Astrocyte (in vitro differentiated cells and primary cell): ENCODE measurements around the gene FNDC8. TPM values are rescaled to one million over a fixed set of nuclear protein-coding genes. Genes with fewer than 3 reads are reported as not detected.
A peak's percentile ranks its signal among the peaks of the same experiment; 100 is the strongest.

ENCODE experiments used
- DNase-seq: peaks from one replicate; pipeline ENCODE4 v3.0.0-alpha.2; 2010; ENCODE audit warnings: low read depth
- FAIRE-seq: peaks from 2 replicates; lab custom pipeline; 2011; peaks lifted over from hg19 to GRCh38; lab: Jason Lieb, UNC
- H2AFZ ChIP-seq: 2 replicates; pipeline ENCODE4 v1.6.0; 2012; ENCODE audit warnings: low read depth, low read length, inconsistent platforms
- H3K27ac ChIP-seq: 2 replicates; pipeline ENCODE4 v1.5.1; 2011; ENCODE audit warnings: low read depth, low read length, inconsistent platforms
- H3K27me3 ChIP-seq: 2 replicates; pipeline ENCODE4 v1.6.0; 2011; ENCODE audit warnings: low read length, inconsistent platforms; ENCODE audit not compliant: insufficient read depth
- H3K36me3 ChIP-seq: 2 replicates; pipeline ENCODE4 v1.5.1; 2011; ENCODE audit warnings: low read length, inconsistent platforms; ENCODE audit not compliant: insufficient read depth
- H3K4me1 ChIP-seq: 2 replicates; pipeline ENCODE4 v1.5.1; 2011; ENCODE audit warnings: low read length, inconsistent platforms; ENCODE audit not compliant: insufficient read depth
- H3K4me2 ChIP-seq: 2 replicates; pipeline ENCODE4 v1.6.0; 2012; ENCODE audit warnings: low read length, inconsistent platforms
- H3K4me3 ChIP-seq: 2 replicates; pipeline ENCODE4 v1.5.1; 2011; ENCODE audit warnings: low read depth, mild to moderate bottlenecking, low read length, inconsistent platforms; ENCODE audit not compliant: insufficient read depth
- H3K79me2 ChIP-seq: 2 replicates; pipeline ENCODE4 v1.6.0; 2012; ENCODE audit warnings: mild to moderate bottlenecking, low read length, inconsistent platforms; ENCODE audit not compliant: insufficient read depth
- H3K9ac ChIP-seq: 2 replicates; pipeline ENCODE4 v1.6.0; 2012; ENCODE audit warnings: mild to moderate bottlenecking, low read length, inconsistent platforms
- H3K9me3 ChIP-seq: 2 replicates; pipeline ENCODE4 v1.5.1; 2012; ENCODE audit warnings: low read depth, mild to moderate bottlenecking, low read length, inconsistent platforms; ENCODE audit not compliant: insufficient read depth
- H4K20me1 ChIP-seq: 2 replicates; pipeline ENCODE4 v1.6.0; 2012; ENCODE audit warnings: low read length, inconsistent platforms; ENCODE audit not compliant: insufficient read depth
- H3K27ac Mint-ChIP-seq: one replicate; pipeline ENCODE4 v1.8.0; 2021; ENCODE audit warnings: mild to moderate bottlenecking, mixed read lengths; ENCODE audit not compliant: unreplicated experiment
- H3K27me3 Mint-ChIP-seq: one replicate; pipeline ENCODE4 v1.8.0; 2021; ENCODE audit warnings: low read depth, mixed read lengths; ENCODE audit not compliant: unreplicated experiment
- H3K36me3 Mint-ChIP-seq: one replicate; pipeline ENCODE4 v1.8.0; 2021; ENCODE audit warnings: low read depth, mixed read lengths; ENCODE audit not compliant: unreplicated experiment
- H3K4me1 Mint-ChIP-seq: one replicate; pipeline ENCODE4 v1.8.0; 2021; ENCODE audit warnings: low read depth, mixed read lengths; ENCODE audit not compliant: unreplicated experiment
- H3K4me3 Mint-ChIP-seq: one replicate; pipeline ENCODE4 v1.8.0; 2021; ENCODE audit warnings: mild to moderate bottlenecking, moderate library complexity, mixed read lengths; ENCODE audit not compliant: unreplicated experiment
- H3K9me3 Mint-ChIP-seq: one replicate; pipeline ENCODE4 v1.8.0; 2021; ENCODE audit warnings: mild to moderate bottlenecking, mixed read lengths; ENCODE audit not compliant: unreplicated experiment
- EZH2 ChIP-seq: IDR thresholded peaks from 2 replicates; pipeline ENCODE4 v1.6.1; 2012; ENCODE audit warnings: mild to moderate bottlenecking, low read length, inconsistent platforms; ENCODE audit not compliant: insufficient read depth
- total RNA-seq: library from RNA; stranded (reverse); gene quantifications from 2 replicates; pipeline ENCODE4 v1.2.1, GENCODE V29; 2021
- TF ChIP-seq, protein P1 (sequence below): IDR thresholded peaks from 2 replicates; pipeline ENCODE4 v1.5.1; 2011; ENCODE audit warnings: low read depth, mild to moderate bottlenecking, inconsistent platforms, low read length, moderate library complexity; ENCODE audit not compliant: insufficient read depth

FNDC8 gene
- total RNA-seq, 1 donor from 2014 or later, result not detected

DNA sequence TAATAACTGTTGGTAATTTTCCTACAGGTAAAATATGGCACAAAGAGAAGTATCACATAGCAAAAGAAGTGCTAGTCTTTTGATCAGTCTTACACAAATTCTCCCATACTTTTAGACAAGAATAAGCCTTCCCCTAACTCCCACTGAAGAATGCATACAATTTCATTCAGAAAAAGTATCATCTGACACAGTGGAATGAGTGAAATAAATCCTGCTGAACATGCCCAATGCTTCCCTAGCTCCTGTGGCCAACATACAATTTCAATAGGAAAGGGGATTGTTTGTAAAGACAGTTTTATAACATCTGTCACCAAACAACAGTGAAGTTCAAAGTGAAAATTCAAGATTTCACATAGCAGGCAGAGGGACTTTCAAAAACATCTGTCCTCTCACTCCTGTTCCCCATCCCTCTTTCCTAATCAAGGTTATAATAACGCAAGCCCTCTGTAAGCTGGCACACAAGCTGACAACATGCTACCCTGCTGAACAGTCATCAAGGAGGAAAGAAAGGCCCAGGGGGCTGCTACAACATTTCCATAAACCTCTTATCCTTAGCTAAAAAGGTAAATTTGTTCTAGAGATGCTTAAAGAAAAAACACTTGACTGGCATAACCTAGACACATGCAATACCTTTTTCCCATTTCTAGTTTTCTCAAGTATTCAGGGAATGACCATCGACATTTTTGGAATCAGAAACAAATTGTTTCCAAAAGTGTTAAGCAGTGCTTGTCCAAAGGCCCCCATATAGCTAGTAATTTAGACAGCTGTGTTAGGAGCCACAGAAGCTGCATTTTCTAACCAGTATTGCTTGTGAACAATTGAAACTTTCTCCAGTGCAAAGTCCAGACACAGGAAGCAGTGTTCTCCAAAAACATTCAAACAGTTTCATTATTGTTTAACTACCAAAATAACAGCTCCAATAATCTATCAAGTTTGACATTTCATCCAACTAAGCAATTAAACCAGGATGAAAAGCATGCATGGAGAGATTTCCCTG is 46.4 kb upstream of the FNDC8 start:
- Mint-ChIP-seq H3K4me3 (no peak overlapping the region), H3K27ac (no peak overlapping the region), H3K4me1 (peaks cover 18% of the 10 kb centered on the region), H3K9me3 (no peaks in the 10 kb centered on the region), H3K27me3 (no peaks in the 10 kb centered on the region), H3K36me3 (no peaks in the 10 kb centered on the region)
- Histone ChIP-seq H3K4me1 (peaks cover 11% of the 10 kb centered on the region), H3K4me2 (peak overlapping the region; percentile 49), H3K27ac (no peak overlapping the region), H4K20me1 (peaks cover 44% of the 10 kb centered on the region), H3K79me2 (peaks cover 87% of the 10 kb centered on the region), H3K36me3 (no peaks in the 10 kb centered on the region), H3K9me3 (no peaks in the 10 kb centered on the region), H2AFZ (no peak overlapping the region), H3K4me3 (no peak overlapping the region), H3K9ac (peak overlapping the region; percentile 9), H3K27me3 (no peaks in the 10 kb centered on the region)
- FAIRE-seq, result no peak
- DNase-seq, result no peak
- TF ChIP-seq EZH2, result no peak
- TF ChIP-seq, protein P1, sequence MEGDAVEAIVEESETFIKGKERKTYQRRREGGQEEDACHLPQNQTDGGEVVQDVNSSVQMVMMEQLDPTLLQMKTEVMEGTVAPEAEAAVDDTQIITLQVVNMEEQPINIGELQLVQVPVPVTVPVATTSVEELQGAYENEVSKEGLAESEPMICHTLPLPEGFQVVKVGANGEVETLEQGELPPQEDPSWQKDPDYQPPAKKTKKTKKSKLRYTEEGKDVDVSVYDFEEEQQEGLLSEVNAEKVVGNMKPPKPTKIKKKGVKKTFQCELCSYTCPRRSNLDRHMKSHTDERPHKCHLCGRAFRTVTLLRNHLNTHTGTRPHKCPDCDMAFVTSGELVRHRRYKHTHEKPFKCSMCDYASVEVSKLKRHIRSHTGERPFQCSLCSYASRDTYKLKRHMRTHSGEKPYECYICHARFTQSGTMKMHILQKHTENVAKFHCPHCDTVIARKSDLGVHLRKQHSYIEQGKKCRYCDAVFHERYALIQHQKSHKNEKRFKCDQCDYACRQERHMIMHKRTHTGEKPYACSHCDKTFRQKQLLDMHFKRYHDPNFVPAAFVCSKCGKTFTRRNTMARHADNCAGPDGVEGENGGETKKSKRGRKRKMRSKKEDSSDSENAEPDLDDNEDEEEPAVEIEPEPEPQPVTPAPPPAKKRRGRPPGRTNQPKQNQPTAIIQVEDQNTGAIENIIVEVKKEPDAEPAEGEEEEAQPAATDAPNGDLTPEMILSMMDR, result no peak

DNA sequence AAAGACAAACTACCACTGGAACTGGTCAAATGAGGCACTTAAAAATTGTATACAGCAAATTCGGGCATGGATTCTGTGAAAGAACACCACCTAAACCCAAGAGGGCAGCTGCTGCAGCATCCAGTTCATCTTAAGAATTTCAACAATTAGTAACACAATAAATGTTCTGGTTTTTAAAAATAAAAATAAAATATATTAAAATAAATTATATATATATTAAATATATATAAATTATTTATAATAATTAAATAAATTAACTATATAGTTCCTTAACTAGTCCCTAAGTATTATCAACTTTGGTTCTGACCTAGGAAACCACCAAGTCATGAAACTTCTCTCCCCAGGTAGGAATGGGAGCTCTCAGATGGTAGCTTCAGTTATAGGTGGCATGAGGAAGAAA is 44.5 kb upstream of the FNDC8 start:
- H3K9me3 Mint-ChIP-seq, result no peaks in the 10 kb centered on the region
- H2AFZ ChIP-seq, result no peak overlapping the region
- H3K4me1 Mint-ChIP-seq, result peaks cover 24% of the 10 kb centered on the region
- no peak overlapping the region for H3K4me3 Mint-ChIP-seq
- H3K9ac ChIP-seq, result no peak overlapping the region
- DNase-seq (no peak), FAIRE-seq (no peak)
- H3K4me2 ChIP-seq, result no peak overlapping the region
- peaks cover 46% of the 10 kb centered on the region for H4K20me1 ChIP-seq
- no peaks in the 10 kb centered on the region for H3K9me3 ChIP-seq
- H3K36me3 Mint-ChIP-seq, result no peaks in the 10 kb centered on the region
- H3K27ac Mint-ChIP-seq, result no peak overlapping the region
- H3K27me3 ChIP-seq, result no peaks in the 10 kb centered on the region
- peaks cover 90% of the 10 kb centered on the region for H3K79me2 ChIP-seq
- H3K36me3 ChIP-seq, result no peaks in the 10 kb centered on the region
- no peaks in the 10 kb centered on the region for H3K27me3 Mint-ChIP-seq
- TF ChIP-seq, protein P1, result no peak
- no peak for TF ChIP-seq EZH2
- H3K4me1 ChIP-seq, result peaks cover 12% of the 10 kb centered on the region
- no peak overlapping the region for H3K27ac ChIP-seq
- H3K4me3 ChIP-seq, result no peak overlapping the region
